Superior temporal gyrus (tissue), 1 donor: ENCODE data around the gene FAM43A.

Experiments used
- DNase-seq: peaks from one replicate; pipeline ENCODE4 v3.0.0-alpha.2; 2016; ENCODE audit errors: extremely low spot score

Gene FAM43A

DNA sequence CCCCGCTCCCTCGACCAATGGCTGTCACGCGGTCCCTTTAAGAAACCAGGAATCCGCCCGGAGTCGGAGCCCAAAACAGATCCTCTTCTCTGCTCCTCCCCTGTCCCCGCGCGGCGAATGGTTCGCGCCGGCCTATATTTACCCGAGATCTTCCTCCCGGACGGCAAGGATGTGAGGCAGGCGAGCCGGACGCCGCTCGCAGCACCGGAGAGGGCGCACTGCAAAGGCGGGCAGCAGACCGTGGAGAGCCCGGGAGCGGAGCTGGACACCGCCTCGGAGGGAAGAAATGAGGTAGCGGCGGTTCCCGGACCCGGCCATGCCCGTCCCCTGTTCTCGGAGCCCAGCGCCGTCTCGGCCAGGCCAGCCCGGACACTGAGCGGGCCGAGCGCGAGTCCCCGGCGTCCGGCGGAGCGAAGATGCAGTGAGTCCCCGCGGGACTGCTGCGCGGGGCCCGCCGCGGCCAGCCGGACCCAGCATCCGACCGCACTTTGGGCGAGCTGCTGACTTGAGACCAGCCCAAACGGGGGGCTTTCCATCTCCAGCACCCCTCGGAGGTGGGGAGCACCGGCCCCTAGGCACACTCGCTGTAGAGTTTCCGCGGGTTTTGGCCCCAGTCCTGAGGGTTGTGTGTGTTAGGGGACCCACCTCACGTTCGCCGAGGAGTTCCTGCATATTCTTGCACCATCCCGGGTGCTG is at the start of gene FAM43A:
TSS of gene FAM43A (plus strand) at position 166 of the 696 bp plus-strand sequence. CDS start 944 bp downstream, outside the sequence.
- peak; percentile 85 for DNase-seq

DNA sequence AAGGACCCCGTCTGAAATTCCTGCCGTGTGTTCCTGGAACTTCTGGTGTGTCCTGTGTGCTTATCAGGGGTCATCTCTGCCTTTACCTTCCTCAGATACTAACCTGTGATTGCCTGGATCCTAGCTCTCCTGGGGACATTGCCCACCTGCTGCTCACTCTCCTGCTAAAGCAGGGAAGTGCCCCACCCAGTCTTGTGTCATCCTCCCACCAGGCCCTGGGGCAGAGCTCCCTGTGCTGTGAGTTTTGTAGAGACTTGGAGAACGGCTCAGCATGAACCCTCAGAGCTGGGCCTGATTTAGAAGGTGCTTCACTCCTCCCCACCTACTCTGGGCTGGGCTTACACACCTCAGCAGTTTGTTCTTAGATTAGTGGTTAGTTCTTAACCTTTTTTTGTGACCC is 48.6 kb upstream of the FAM43A start:
- DNase-seq = no peak

- DNase-seq = no peak
Observed at GRCh38 chr3:194637541-194638400, 47.9 kb upstream of the FAM43A start.

DNA sequence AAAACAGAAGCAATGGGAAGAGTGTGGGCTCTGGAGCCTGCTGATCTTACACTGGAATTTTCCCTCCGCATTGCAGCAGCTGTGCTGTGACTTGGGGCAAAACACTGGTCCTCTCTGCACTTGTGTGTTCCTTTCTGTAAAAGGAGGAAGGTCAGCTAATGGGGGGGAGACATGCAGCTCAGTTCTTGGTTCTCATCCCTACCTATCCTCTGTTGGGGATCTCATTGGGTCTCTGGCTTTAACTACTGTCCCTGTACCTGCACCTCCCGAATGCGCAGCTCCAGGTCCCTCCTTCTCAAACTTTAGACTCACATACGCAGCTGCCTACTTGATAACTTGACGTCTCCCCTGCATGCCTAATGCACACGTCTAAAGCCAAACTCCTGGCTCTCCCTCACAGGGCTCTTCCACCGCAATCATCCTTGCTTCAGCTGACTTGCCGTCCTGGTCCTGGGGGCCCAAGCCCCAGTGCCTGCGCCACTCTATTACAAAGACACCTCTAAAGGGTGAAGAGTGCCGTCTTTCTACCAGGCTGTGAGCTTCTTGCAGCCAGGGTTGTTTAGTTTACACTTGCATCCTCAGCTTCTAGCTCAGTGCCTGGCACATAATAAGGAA is 46.6 kb upstream of the FAM43A start:
- no peak for DNase-seq

DNA sequence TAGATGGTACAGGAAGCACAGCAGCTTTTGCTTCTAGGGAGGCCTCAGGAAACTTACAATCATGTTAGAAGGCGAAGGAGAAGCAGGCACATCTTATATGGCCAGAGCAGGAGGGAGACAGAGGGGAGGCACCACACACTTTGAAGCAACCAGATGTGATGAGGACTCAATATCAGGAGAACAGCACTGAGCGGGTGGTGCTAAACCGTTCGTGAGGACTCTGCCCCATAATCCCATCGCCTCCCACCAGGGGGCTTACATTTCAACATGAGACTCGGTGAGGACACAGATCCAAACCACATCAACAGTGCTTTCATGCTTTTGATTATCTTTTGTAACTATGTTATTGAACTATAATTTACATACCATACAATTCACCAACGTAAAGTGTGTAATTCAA is 44.9 kb upstream of the FAM43A start:
- no peak for DNase-seq

DNA sequence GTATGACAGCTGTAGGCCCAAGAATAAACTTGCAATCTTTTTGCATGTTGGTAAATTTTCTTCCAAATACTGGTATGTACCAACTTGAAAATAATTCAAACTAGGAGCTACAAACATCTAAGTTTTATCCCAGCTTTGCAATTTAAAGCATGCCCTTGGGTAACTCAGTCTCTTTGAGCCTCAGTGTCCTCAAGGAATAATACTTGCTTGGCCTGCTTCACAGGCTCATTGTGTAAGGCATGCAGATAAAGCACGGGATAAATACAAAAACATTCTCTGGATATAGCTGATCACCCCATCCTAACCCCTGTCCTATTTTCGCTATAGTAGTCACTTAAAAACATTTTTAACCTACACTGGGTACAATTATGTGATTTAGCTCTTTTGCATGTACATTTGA is 42.9 kb upstream of the FAM43A start:
- no peak for DNase-seq

DNA sequence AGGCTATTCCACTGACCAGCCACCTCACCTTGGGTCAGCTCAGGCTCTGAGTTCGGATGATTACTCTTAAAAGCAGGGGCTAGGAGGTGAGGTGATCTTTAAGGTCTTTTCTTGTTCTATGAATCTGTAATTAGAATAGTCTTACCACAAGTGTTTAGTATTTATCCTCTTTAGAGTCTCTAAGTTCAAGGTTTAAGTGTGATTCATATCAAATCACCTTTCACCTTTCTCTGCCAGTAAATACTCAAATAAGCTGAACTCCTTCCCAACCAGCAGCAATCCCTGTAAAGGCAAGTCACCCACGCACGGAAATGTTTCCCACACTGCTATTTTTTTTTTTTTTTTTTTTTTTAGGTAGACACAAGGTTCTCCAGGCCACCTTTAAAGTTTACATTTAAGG is 37.9 kb upstream of the FAM43A start:
- DNase-seq = no peak

DNA sequence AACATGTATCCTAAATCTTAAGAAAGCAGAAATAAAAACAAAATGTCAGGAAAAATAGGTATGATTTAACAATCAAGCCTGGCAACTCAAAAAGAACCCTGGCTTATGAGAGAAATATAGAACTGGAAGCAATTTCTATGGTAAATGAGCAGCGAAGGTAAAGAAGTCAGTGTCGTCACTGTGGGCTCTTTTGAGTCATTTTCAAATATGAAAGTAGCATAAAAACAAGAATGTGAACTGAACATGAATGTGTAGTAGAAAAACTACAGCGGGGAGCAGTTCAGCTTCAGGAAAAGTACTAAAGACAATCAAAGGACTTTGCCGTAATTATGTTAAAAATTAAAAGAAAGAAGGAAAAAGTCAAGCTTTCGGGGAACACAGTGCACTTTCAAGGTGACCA is 31.2 kb upstream of the FAM43A start:
- DNase-seq = no peak

DNA sequence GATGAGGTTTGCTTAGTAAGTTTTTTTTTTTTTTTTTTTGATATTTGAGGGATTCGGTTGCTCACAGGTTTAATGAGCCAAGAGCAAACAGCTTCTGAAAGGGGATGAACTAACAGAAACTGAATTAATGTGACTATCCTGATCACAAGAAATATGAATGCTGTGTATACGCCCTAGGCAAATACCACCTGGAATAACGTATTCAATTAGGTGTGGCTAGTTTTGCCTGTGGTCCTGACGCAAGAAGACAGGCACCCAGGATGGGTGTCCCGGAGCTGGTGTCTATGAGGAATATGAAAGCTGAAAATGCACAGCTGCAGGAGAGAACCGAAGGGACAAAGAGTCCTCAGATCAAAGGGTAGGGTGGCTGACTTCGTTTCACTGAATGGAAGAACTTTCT is 28.2 kb upstream of the FAM43A start:
- no peak for DNase-seq

DNA sequence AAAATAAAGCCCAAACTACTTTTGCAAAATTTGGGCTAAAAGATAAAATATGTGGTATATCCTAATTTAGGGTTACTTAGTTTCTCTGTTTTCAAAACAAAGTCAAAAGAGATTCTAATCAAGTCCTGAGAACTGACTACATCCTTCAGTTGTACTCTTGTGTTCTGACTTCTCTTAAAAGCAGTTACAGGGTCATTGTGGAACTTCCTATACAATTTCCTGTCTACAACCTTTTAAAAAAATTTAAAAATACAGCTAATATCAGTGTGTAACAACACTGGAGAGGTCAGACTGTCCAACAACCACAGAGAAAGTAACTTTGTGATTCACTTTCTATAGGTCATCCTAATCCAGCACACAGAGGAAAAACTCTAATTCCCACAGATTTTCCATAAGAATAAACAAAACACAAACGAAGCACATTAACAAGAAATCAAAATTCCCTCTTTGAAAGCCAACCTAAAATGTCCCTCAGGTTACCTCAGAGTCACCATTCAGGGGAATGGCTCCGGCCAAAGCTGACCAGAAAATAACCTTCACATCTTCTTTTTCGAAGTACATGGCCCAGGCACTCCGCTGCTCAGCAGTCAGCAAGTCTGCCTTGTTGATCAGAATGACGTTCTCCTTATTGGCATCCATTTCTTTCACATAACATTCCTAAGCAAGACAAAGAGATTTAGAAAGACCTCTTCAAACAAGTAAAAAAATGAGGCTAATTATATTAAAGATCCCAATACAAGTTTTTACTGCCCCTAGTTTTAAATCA is 27.0 kb upstream of the FAM43A start:
- no peak for DNase-seq

- DNase-seq = no peak
Observed at GRCh38 chr3:194659778-194660177, 25.9 kb upstream of the FAM43A start.

GRCh38 chr3:194661374-194661773 is 24.3 kb upstream of the FAM43A start:
- no peak for DNase-seq

DNA sequence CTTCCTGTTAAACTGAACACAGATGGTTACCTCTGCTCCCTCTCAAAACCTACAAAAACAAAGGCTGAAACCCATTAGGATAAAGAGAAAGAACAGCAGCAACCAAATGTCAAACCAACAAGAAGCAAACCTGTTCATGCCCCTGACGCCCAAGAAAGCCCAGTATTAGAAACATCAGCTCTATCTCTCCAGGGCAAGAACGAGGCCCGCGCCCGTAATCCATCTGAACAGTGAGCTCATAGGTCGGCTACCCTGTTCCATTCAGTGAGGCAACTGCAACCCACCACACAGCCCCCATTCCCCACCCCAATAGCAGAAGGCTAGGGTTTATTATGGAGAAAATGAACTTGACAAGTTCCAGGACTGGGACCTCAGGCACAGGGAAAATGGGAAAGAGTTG is 23.7 kb upstream of the FAM43A start:
- no peak for DNase-seq

- no peak for DNase-seq
Observed at GRCh38 chr3:194664857-194665256, 20.8 kb upstream of the FAM43A start.

- DNase-seq = no peak
Observed at GRCh38 chr3:194667363-194667762, 18.3 kb upstream of the FAM43A start.

- peak; percentile 53 for DNase-seq
Observed at GRCh38 chr3:194671511-194671899, 14.2 kb upstream of the FAM43A start.

DNA sequence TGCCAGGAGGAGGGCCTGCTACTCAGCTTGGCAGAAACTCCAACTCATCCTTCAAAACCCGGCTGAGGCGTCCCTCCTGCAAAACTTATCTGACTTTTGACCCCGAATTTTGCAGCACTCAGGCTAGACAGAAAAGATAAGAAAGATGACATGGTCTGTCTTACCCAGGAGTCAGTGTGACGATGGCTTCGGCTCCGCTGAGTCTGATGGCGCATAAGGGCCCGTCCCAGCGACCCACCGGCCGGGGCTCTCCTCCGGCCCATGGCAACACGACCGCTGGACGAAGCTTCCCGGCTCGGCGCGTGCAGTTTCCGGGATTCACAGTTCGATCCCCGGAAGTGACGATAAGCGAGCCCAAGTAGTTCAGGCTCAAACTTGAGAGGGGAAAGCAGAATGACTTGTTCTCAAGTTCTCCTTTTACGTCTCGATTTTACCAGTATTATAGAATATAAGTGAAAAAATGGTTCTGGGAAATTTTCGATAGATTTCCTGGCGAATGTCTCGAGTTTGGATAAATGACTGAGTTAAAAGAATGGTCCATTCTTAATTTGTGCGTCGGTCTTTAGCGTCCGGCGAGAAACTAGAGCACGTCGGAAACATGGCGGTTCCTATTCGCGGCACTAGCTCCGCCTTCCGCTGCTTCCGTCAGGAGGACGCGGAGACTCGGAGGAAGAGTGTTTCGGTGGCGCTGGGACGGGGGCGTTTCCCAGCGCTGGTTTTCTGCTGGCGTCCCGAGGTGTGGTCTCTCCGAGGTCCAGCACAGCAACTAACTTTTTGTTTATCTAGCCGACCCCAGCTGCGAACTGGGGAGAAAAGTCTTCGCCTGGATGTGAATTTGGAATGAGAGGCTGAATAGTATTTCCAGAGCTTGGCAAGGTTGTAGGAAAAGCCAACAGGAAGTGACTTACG is 13.5 kb upstream of the FAM43A start, which contains the start of gene LSG1:
TSS of gene LSG1 (minus strand) at position 292 of the 909 bp plus-strand sequence. CDS start at position 263, 29 bp downstream.
- DNase-seq = peak; percentile 98

- no peak for DNase-seq
Observed at GRCh38 chr3:194672876-194673275, 12.8 kb upstream of the FAM43A start.

GRCh38 chr3:194673761-194674160 is 11.9 kb upstream of the FAM43A start:
- DNase-seq = no peak

- DNase-seq = peak; percentile 30
Observed at GRCh38 chr3:194675081-194675640, 10.5 kb upstream of the FAM43A start.
